Left forelimb (tissue), 1 donor: ENCODE measurements around the gene ALK.

Experiments used
- DNase-seq: peaks from one replicate; pipeline ENCODE4 v3.0.0-alpha.2; 2018; ENCODE audit warnings: low spot score

The ALK gene

GRCh38 chr2:29317077-29317517 is 604.3 kb downstream of the ALK start:
- DNase-seq: no peak

GRCh38 chr2:29314816-29315571 is 606.4 kb downstream of the ALK start:
- no peak for DNase-seq

GRCh38 chr2:29311458-29311857 is 609.9 kb downstream of the ALK start:
- no peak for DNase-seq

GRCh38 chr2:29310650-29311348 is 610.6 kb downstream of the ALK start:
- no peak for DNase-seq

- no peak for DNase-seq
Observed at GRCh38 chr2:29309090-29310029, 612.0 kb downstream of the ALK start.

- no peak for DNase-seq
Observed at GRCh38 chr2:29308366-29308765, 613.0 kb downstream of the ALK start.

GRCh38 chr2:29307519-29307918 is 613.9 kb downstream of the ALK start:
- DNase-seq: no peak

GRCh38 chr2:29305762-29306161 is 615.6 kb downstream of the ALK start:
- peak; percentile 17 for DNase-seq

- DNase-seq: no peak
Observed at GRCh38 chr2:29304399-29305060, 616.9 kb downstream of the ALK start.

GRCh38 chr2:29296585-29296984 is 624.8 kb downstream of the ALK start:
- DNase-seq: peak; percentile 36

GRCh38 chr2:29295845-29296244 is 625.5 kb downstream of the ALK start:
- peak; percentile 17 for DNase-seq

GRCh38 chr2:29293830-29294438 is 627.5 kb downstream of the ALK start:
- peak; percentile 57 for DNase-seq

GRCh38 chr2:29290293-29291047 is 630.9 kb downstream of the ALK start:
- peak; percentile 47 for DNase-seq

- no peak for DNase-seq
Observed at GRCh38 chr2:29284671-29285070, 636.7 kb downstream of the ALK start.

- DNase-seq: no peak
Observed at GRCh38 chr2:29281916-29282247, 639.5 kb downstream of the ALK start.

- peak; percentile 31 for DNase-seq
Observed at GRCh38 chr2:29281086-29281915, 640.1 kb downstream of the ALK start.

- DNase-seq: no peak
Observed at GRCh38 chr2:29278966-29279365, 642.4 kb downstream of the ALK start.

GRCh38 chr2:29276151-29276550 is 645.2 kb downstream of the ALK start:
- DNase-seq: no peak

GRCh38 chr2:29275186-29275585 is 646.2 kb downstream of the ALK start:
- peak; percentile 42 for DNase-seq
